Immature natural killer cell (primary cell): ENCODE results near the gene CASZ1. TPM values are rescaled to one million over a fixed set of nuclear protein-coding genes. Genes with fewer than 3 reads are reported as not detected.

Experiments used
- DNase-seq, 3 donors: peaks; one replicate each; pipeline ENCODE4 v3.0.0; 2022; ENCODE audit warnings: mixed read lengths in 1 of 3
- H3K27ac Mint-ChIP-seq, 6 donors: one replicate each; pipeline ENCODE4 v1.8.0; 2020; ENCODE audit warnings: mixed read lengths in 6 of 6, mild to moderate bottlenecking in 5 of 6, inconsistent platforms in 4 of 6, moderate library complexity in 3 of 6
- H3K27me3 Mint-ChIP-seq, 3 donors: one replicate each; pipeline ENCODE4 v1.8.0; 2020 to 2021; ENCODE audit warnings: low read depth in 3 of 3, mild to moderate bottlenecking in 3 of 3, mixed read lengths in 3 of 3, moderate library complexity in 3 of 3, inconsistent platforms in 1 of 3
- H3K36me3 Mint-ChIP-seq, 3 donors: one replicate each; pipeline ENCODE4 v1.8.0; 2020; ENCODE audit warnings: mixed read lengths in 3 of 3, inconsistent platforms in 2 of 3, mild to moderate bottlenecking in 2 of 3
- H3K4me1 Mint-ChIP-seq, 2 donors: one replicate each; pipeline ENCODE4 v1.8.0; 2020; ENCODE audit warnings: inconsistent platforms in 2 of 2, mild to moderate bottlenecking in 2 of 2, mixed read lengths in 2 of 2, moderate library complexity in 1 of 2
- H3K4me3 Mint-ChIP-seq, 5 donors: one replicate each; pipeline ENCODE4 v1.8.0; 2020; ENCODE audit warnings: mild to moderate bottlenecking in 5 of 5, mixed read lengths in 5 of 5, inconsistent platforms in 3 of 5, moderate library complexity in 3 of 5
- H3K9me3 Mint-ChIP-seq, 6 donors: one replicate each; pipeline ENCODE4 v1.8.0; 2020; ENCODE audit warnings: mild to moderate bottlenecking in 6 of 6, mixed read lengths in 6 of 6, inconsistent platforms in 4 of 6, moderate library complexity in 3 of 6
- polyA plus RNA-seq, 3 donors: library from polyadenylated mRNA; unstranded; fragments of 300-500 nt; fragmentation: Illumina TruSeq; gene quantifications; one replicate each; pipeline ENCODE4 v1.2.3, GENCODE V29; 2021

The CASZ1 gene
- polyA plus RNA-seq = 1 to 10 TPM; 1.0 to 6.5 (median 1.9) TPM

GRCh38 chr1:10796029-10796944, at the start of gene CASZ1:
Gene CASZ1, minus strand, starts transcription at chr1:10796646. Its CDS starts 102,757 bp downstream, at chr1:10693889.
- no peak within 1 kb of the TSS for H3K27ac Mint-ChIP-seq
- no peak for DNase-seq
- H3K4me1 Mint-ChIP-seq = peaks cover 6 to 11% of the 10 kb centered on the region in 2 donors
- H3K9me3 Mint-ChIP-seq = peaks cover 0 to 2% (median 0%) of the 10 kb centered on the region in 6 donors
- H3K36me3 Mint-ChIP-seq = no peaks in the 10 kb centered on the region
- no peak within 1 kb of the TSS for H3K4me3 Mint-ChIP-seq
- H3K27me3 Mint-ChIP-seq = peaks cover 8 to 14% (median 13%) of the 10 kb centered on the region in 3 donors

- Mint-ChIP-seq H3K9me3 (peaks cover 0 to 2% (median 0%) of the 10 kb centered on the region in 6 donors), H3K4me3 (no peak overlapping the region), H3K27me3 (peaks cover 5 to 7% (median 7%) of the 10 kb centered on the region in 3 donors), H3K36me3 (no peaks in the 10 kb centered on the region), H3K27ac (no peak overlapping the region), H3K4me1 (no peaks in the 10 kb centered on the region)
- DNase-seq = no peak
Measured at GRCh38 chr1:10843697-10844096, 47.3 kb upstream of the CASZ1 start.

- no peaks in the 10 kb centered on the region for H3K36me3 Mint-ChIP-seq
- H3K27ac Mint-ChIP-seq = no peak overlapping the region
- H3K4me1 Mint-ChIP-seq = no peaks in the 10 kb centered on the region
- no peak for DNase-seq
- peaks cover 5 to 11% (median 8%) of the 10 kb centered on the region in 3 donors for H3K27me3 Mint-ChIP-seq
- H3K4me3 Mint-ChIP-seq = no peak overlapping the region
- H3K9me3 Mint-ChIP-seq = peaks cover 0 to 2% (median 0%) of the 10 kb centered on the region in 6 donors
Measured at GRCh38 chr1:10841118-10841517, 44.7 kb upstream of the CASZ1 start.

- Mint-ChIP-seq H3K27ac (no peak overlapping the region), H3K4me3 (no peak overlapping the region), H3K9me3 (peaks cover 0 to 2% (median 0%) of the 10 kb centered on the region in 6 donors), H3K27me3 (peaks cover 7 to 8% (median 8%) of the 10 kb centered on the region in 3 donors), H3K36me3 (peaks cover 0 to 4% (median 0%) of the 10 kb centered on the region in 3 donors), H3K4me1 (no peaks in the 10 kb centered on the region)
- no peak for DNase-seq
Measured at GRCh38 chr1:10839188-10839770, 42.8 kb upstream of the CASZ1 start.

- Mint-ChIP-seq H3K4me1 (no peaks in the 10 kb centered on the region), H3K4me3 (no peak overlapping the region), H3K9me3 (peaks cover 0 to 1% (median 0%) of the 10 kb centered on the region in 6 donors), H3K27me3 (peaks cover 7 to 8% (median 7%) of the 10 kb centered on the region in 3 donors), H3K36me3 (peaks cover 0 to 9% (median 0%) of the 10 kb centered on the region in 3 donors), H3K27ac (no peak overlapping the region)
- DNase-seq = no peak
Measured at GRCh38 chr1:10838541-10838940, 42.1 kb upstream of the CASZ1 start.

- H3K27me3 Mint-ChIP-seq = peaks cover 5 to 9% (median 9%) of the 10 kb centered on the region in 3 donors
- peaks cover 0 to 9% (median 0%) of the 10 kb centered on the region in 3 donors for H3K36me3 Mint-ChIP-seq
- peaks cover 0 to 1% (median 0%) of the 10 kb centered on the region in 6 donors for H3K9me3 Mint-ChIP-seq
- H3K4me3 Mint-ChIP-seq = no peak overlapping the region
- no peak overlapping the region for H3K27ac Mint-ChIP-seq
- H3K4me1 Mint-ChIP-seq = no peaks in the 10 kb centered on the region
- no peak for DNase-seq
Measured at GRCh38 chr1:10836726-10837125, 40.3 kb upstream of the CASZ1 start.

- DNase-seq = no peak
- Mint-ChIP-seq H3K9me3 (peaks cover 0 to 1% (median 0%) of the 10 kb centered on the region in 6 donors), H3K27ac (no peak overlapping the region), H3K4me1 (no peaks in the 10 kb centered on the region), H3K27me3 (peaks cover 5 to 8% (median 7%) of the 10 kb centered on the region in 3 donors), H3K36me3 (peaks cover 0 to 9% (median 0%) of the 10 kb centered on the region in 3 donors), H3K4me3 (no peak overlapping the region)
Measured at GRCh38 chr1:10835822-10836421, 39.5 kb upstream of the CASZ1 start.

GRCh38 chr1:10835421-10835820, 39.0 kb upstream of the CASZ1 start:
- Mint-ChIP-seq H3K27me3 (peaks cover 7 to 8% (median 7%) of the 10 kb centered on the region in 3 donors), H3K4me1 (no peaks in the 10 kb centered on the region), H3K9me3 (peaks cover 0 to 1% (median 0%) of the 10 kb centered on the region in 6 donors), H3K4me3 (no peak overlapping the region), H3K36me3 (peaks cover 0 to 9% (median 0%) of the 10 kb centered on the region in 3 donors), H3K27ac (no peak overlapping the region)
- no peak for DNase-seq

GRCh38 chr1:10834770-10835412, 38.4 kb upstream of the CASZ1 start:
- DNase-seq = no peak
- H3K36me3 Mint-ChIP-seq = peaks cover 0 to 9% (median 0%) of the 10 kb centered on the region in 3 donors
- H3K27ac Mint-ChIP-seq = no peak overlapping the region
- peaks cover 7 to 8% (median 7%) of the 10 kb centered on the region in 3 donors for H3K27me3 Mint-ChIP-seq
- peaks cover 0 to 1% (median 0%) of the 10 kb centered on the region in 6 donors for H3K9me3 Mint-ChIP-seq
- H3K4me1 Mint-ChIP-seq = no peaks in the 10 kb centered on the region
- H3K4me3 Mint-ChIP-seq = no peak overlapping the region

GRCh38 chr1:10833630-10834557, 37.4 kb upstream of the CASZ1 start:
- peaks cover 7 to 8% (median 7%) of the 10 kb centered on the region in 3 donors for H3K27me3 Mint-ChIP-seq
- peak overlapping the region in 1 of 6 donors; percentile 73 for H3K27ac Mint-ChIP-seq
- H3K4me1 Mint-ChIP-seq = no peaks in the 10 kb centered on the region
- DNase-seq = no peak
- H3K36me3 Mint-ChIP-seq = peaks cover 0 to 9% (median 0%) of the 10 kb centered on the region in 3 donors
- no peak overlapping the region for H3K4me3 Mint-ChIP-seq
- peaks cover 0 to 1% (median 0%) of the 10 kb centered on the region in 6 donors for H3K9me3 Mint-ChIP-seq

- Mint-ChIP-seq H3K27ac (no peak overlapping the region), H3K4me1 (no peaks in the 10 kb centered on the region), H3K4me3 (no peak overlapping the region), H3K36me3 (peaks cover 0 to 9% (median 0%) of the 10 kb centered on the region in 3 donors), H3K27me3 (peaks cover 4 to 8% (median 6%) of the 10 kb centered on the region in 3 donors), H3K9me3 (peaks cover 0 to 1% (median 0%) of the 10 kb centered on the region in 6 donors)
- DNase-seq = no peak
Measured at GRCh38 chr1:10832703-10833102, 36.3 kb upstream of the CASZ1 start.

- Mint-ChIP-seq H3K4me1 (no peaks in the 10 kb centered on the region), H3K27ac (no peak overlapping the region), H3K27me3 (peaks cover 4 to 6% (median 5%) of the 10 kb centered on the region in 3 donors), H3K4me3 (no peak overlapping the region), H3K9me3 (peaks cover 0 to 1% (median 0%) of the 10 kb centered on the region in 6 donors), H3K36me3 (peaks cover 0 to 9% (median 0%) of the 10 kb centered on the region in 3 donors)
- DNase-seq = no peak
Measured at GRCh38 chr1:10830961-10831668, 34.7 kb upstream of the CASZ1 start.
